HG02870 (cell line): ENCODE measurements around the gene CRYGC.
"Not testable (repeated sequence)": the region's sequence is repeated elsewhere in the genome, so short reads cannot be mapped to it uniquely, and the experiment has no call there.

ENCODE experiments used
- ATAC-seq: cut with Tn5 transposase; IDR thresholded peaks from one replicate; pipeline ENCODE4 v1.9.1; 2021; ENCODE audit warnings: mild to moderate bottlenecking, moderate library complexity; ENCODE audit not compliant: unreplicated experiment

Gene CRYGC

DNA sequence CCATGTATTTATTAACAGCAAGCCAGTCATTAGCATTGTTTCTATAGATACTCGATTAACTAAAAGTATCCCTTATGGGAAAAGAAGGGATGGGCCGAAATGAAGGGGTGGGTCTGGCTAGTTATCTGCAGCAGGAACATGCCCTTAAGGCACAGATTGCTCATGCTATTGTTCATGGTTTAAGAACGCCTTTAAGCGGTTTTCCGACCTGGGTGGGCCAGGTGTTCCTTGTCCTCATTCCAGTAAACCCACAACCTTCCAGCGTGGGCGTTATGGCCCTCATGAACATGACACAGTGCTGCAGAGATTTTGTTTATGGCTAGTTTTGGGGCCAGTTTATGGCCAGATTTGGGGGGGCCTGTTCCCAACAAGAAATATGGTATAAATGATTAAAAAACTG, 8.7 kb upstream of the CRYGC start:
- ATAC-seq, result not testable (repeated sequence)

DNA sequence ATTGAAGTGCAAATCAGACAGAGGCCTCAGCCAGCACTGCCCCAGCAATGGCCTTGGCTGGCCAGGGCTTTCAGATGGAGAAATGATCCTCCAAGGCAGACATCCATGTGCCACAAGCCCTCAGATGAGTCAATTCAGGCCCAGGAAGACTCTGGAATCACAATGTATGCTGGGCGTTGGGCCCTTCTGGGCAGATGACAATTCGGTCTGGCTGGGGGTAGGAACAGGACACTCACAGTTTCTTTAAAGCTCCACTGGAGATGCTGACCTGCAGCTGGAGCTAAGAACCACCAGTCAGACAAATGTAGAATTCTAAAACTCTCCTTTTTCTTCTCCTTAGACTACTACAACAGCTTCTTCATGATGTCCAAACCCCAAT, 7.1 kb upstream of the CRYGC start:
- no peak for ATAC-seq

DNA sequence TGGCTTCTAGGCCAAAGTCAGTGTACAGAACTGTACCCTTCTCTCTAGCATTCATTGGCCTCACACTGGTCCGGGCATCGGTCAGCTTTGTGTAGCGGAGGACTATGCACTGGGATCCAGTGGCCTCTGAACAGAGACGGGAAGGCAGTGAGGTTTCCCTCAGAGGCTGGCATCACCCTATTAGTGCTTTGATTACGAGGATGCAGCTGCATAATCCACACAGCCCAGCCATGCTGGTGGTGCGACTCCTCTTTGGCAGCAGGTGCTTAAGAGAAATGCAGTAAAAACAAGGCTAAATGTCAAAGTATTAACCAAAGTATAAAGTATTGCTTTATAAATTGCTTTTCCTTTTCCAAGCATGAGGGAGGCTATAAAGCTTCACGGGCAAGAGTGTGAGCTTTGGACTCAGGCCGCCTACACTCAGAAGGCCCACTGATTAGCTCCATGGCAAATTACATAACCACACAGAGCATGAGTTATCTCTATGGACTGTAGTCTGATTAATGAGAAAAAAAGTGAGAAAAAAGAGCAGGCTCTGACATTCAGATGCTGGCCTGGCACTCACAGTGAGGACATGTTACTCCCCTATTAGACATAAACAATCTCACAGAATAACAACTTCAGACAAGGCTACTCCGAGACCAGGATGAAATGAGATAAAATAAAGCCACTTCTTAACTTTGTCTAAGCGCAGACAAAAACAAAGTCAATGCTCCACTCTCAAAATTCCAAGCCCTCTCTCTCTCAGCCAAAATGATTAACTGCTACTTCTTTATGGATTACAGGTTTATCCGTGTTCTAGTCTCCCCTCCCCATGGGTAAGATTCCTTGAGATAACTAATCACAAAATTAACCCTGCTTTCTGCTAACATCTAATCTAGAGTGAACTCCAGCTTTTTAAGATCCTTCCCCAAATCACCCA, 6.4 kb upstream of the CRYGC start:
- ATAC-seq, result no peak

DNA sequence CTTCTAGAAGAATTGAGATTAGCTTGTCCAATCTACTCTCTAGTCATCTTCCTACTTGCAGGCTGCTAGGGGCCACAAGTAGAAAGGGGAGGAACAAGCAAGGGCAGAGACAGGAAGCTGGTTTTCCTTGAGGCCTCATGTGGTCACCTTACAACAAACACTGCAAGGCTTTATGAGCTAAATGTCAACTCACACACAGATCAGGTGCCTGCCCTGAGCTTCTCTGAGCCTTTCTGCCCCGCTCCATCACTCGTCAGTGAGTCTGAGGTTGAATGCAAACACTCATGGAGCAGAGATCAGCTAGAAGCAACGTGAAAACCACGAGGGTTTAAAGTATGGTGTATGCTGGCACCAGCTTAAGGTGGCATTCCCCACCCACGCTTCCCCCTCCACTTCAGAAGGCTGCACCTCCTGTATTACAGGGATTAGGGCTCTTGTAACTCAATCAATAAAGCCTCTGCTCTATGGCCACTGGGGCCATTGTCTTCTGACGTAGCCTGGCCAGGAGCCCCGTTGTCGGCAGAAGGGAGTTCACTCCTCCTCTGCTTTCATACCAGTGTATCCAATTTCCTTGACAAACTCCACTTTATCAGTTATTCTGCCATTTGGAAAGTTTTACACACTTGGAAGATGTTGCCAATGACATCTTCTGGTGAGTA, 5.4 kb upstream of the CRYGC start:
- ATAC-seq, result no peak

DNA sequence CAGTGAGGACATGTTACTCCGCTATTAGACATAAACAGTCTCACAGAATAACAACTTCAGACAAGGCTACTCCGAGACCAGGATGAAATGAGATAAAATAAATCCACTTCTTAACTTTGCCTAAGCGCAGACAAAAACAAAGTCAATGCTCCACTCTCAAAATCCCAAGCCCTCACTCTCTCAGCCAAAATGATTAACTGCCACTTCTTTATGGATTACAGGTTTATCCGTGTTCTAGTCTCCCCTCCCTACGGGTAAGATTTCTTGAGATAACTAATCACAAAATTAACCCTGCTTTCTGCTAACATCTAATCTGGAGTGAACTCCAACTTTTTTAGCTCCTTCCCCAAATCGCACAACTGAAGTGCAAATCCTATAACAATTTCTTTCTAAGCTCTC, 1.1 kb upstream of the CRYGC start:
- no peak for ATAC-seq

DNA sequence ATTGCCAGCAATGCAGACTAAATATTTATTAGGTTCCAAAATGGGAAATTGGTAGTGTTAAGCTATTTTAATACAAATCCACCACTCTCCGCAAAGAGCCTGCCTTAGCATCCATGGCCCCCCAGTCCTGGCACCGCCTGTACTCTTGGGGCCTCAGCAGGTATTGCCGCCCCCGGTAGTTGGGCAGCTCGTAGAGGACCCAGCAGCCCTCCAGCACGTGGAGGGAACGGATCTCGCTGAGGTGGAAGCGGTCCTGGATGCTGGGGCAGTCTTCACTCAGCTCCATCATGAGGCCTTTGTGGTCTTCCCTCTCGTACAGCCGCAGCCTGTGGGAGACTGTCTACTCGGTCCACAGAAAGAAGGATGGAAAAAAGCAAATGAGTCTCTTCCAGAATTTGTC, 1.5 kb downstream of the CRYGC start:
- no peak for ATAC-seq

DNA sequence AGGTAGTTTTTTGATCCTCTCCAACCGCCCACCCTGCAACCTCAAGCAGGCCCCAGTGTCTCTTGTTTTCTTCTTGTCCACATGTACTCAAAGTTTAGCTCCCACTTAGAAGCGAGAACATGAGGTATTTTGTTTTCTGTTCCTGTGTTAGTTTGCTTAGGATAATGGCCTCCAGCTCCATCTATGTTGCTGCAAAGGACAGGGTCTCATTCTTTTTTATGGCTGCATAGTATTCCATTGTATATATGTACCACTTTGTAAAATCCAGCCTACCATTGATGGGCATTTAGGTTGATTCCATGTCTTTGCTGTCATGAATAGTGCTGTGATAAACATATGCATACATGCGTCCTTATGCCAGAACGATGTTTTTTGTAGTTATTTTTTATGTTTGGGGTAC, 2.5 kb downstream of the CRYGC start:
- ATAC-seq, result no peak

DNA sequence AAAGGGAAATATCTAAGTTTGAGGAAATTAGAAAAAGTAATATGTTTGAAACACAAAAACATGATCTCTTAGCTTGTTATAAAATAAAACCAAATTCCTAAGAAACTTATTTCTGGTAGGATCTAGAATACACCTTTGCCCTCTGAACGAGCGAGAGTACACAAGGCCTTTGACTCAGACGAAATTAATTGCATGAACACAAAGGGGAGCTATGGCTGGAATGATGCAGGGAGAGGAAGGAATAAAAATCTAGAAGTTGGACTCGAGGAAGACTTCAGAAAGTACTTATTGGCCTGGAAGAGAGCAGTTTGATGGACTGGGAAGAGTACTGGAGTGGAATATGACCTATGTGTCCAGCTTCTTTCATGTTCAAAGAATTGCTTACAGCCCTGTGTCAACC, 4.4 kb downstream of the CRYGC start:
- ATAC-seq, result no peak

DNA sequence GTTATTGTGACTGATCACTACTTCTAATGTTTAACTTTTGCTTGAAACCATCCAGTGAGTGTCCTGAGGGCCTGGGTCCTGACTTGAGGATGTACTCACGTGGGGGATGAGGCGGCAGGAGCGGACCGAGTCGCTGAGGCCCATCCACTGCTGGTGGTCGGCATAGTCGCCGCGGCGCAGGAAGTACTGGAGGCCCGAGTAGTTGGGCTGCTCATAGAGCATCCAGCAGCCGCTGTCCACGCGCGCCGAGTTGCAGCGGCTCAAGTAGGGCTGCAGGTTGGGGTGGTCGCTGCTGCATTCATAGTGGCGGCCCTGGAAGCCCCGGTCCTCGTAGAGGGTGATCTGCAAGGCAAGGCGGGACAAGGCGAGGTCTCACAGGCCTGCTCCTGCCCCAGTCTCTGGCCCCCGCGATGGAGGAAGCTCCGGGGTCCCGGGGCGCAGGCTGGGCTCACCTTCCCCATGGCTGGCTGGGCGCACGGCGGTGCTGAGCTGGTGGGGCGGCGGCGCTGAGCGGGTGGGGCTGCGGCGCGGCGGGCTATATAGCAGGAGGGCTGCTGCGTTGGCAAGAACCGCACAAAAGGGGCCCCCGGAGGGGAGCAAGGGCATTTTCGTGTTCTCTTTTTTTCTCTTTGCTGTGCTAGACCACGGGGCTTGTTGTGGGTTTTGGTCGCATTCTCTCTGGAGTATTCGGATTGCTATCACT, 5.5 kb downstream of the CRYGC start, which contains the start of gene CRYGD:
Gene CRYGD (minus strand): TSS at position 512 of the 703 bp plus-strand sequence. CDS start 51 bp downstream, at position 461.
- ATAC-seq, result not testable (repeated sequence)

DNA sequence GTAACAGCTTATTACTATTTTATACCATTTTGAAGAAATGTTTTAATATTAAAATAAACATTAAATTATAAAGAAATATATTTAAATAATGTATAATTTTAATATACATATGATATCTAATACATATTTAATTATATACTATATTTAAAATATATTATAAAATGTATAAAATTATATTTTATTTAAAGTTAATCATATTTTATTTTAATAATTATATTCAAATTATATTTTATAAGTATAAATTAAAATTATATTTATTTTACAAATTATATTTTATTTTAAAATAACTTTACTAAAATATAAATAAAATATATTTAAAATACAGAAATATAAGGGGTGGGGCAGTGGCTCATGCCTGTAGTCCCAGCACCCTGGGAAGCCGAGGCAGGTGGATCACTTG, 7.4 kb downstream of the CRYGC start:
- ATAC-seq, result no peak

DNA sequence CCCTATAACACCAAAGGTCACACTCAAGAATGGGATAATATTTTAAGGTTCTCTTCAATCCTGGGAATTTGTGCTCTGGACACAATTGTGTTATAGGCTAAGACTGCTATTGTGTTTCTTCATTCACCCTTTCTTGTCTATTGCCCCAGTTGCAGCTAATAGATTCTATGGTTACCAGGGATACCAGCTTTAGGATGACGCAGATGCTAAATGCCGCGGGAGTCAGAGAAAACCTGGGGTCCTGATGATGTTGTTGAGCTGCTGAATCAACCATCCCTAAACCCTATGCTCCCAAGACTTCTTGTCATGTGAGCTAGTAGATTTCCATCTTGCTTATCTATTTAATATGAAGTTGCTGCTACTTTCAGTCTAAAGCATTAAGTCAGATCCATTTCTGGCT, 10.7 kb downstream of the CRYGC start:
- no peak for ATAC-seq

DNA sequence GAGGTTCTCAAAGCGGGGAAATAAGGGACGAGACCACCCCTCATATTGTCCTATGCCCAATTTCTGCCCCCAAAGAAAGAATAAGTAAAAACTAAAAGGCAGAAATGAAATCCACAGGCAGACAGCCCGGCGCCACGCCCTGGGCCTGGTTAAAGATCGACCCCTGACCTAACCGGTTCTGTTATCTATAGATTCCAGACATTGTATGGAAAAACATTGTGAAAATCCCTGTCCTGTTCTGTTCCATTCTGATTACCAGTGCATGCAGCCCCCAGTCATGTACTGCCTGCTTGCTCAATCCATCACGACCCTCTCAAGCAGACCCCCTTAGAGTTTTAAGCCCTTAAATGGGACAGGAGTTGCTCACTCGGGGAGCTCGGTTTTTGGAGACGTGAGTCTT, 12.2 kb downstream of the CRYGC start:
- ATAC-seq, result not testable (repeated sequence)

DNA sequence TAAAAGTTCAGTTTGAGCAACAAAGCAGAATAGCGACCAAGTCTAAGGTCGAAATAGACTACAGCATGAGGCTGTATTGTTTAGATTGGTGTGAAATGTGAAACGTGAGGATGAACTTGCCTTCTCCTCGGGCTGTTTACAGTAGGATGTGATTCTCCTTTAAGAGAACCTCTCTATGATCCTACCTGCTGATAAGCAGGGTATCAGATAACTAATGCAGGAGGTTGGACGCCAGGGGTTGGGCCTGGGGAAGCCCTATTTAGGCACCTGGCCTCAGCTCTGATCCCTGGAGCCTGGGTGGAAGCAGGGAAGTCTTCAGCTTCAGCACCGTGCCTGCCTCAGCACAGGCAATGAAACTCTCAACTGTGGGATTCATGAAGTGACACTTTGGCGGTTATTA, 16.7 kb downstream of the CRYGC start:
- no peak for ATAC-seq

DNA sequence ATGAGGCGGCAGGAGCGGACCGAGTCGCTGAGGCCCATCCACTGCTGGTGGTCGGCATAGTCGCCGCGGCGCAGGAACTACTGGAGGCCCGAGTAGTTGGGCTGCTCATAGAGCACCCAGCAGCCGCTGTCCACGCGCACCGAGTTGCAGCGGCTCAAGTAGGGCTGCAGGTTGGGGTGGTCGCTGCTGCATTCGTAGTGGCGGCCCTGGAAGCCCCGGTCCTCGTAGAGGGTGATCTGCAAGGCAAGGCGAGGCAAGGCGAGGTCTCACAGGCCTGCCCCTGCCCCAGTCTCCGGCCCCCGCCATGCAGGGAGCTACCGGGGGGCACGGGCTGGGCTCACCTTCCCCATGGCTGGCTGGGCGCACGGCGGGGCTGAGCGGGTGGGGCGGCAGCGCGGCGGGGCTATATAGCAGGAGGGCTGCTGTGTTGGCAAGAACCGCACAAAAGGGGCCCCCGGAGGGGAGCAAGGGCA, 17.3 kb downstream of the CRYGC start:
- ATAC-seq, result not testable (repeated sequence)

DNA sequence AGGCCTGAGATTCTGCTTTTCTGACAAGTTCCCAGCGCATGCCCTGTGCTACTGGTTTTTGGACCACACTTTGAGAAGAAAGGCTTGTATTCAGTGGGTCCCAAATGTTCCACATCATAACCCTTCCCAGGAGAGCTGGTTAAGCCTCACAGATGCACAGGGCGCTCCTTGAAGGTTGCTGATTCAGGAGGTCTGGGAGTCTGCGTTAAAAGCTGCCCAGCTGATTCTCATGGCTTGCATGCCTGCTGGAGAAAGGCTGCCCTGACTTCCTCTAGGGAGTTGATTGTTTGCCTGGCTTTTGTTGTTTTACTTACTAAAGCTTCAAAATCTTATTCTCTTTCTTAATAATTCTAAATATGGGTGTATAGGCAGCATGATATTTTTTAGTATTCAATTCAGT, 26.0 kb downstream of the CRYGC start:
- no peak for ATAC-seq

DNA sequence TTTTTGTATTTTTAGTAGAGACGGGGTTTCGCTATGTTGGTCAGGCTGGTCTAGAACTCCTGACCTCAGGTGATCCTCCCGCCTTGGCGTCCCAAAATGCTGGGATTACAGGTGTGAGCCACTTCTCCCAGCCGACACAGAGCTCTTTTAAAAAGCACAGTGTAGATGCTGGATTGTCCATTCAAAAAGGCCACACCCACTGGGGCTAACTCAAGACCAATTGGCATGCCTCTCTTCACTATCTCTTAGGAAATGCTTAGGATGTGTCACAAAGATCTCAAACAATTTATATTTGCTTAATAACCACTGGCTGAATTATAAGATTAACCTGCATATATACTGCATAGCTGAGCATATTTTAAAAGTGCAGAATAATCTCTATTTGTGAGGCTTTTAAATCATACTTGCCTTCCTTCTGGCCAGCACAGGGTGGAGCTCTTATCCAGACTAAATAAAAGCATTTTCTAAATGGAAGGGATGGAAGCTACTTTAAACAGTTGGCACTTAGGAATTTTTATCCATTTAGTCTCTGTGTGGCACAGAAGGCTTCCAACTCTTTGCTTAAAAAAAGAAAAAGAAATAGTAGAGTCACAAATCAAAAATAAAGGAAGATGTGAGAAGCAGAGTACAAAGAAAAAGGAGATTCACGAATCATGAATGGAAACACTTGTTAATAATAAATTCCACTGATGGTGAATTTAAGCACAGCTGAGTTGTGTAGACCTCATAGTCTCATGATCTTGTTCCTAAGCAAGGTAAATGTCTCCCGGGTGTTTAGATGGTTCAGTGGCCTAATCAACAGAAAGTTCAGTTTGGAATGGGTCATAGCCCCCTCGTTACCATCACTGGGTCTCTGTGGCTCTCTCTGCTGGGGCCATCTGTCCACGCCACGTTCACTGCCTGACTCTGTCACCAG, 27.7 kb downstream of the CRYGC start:
- no peak for ATAC-seq

DNA sequence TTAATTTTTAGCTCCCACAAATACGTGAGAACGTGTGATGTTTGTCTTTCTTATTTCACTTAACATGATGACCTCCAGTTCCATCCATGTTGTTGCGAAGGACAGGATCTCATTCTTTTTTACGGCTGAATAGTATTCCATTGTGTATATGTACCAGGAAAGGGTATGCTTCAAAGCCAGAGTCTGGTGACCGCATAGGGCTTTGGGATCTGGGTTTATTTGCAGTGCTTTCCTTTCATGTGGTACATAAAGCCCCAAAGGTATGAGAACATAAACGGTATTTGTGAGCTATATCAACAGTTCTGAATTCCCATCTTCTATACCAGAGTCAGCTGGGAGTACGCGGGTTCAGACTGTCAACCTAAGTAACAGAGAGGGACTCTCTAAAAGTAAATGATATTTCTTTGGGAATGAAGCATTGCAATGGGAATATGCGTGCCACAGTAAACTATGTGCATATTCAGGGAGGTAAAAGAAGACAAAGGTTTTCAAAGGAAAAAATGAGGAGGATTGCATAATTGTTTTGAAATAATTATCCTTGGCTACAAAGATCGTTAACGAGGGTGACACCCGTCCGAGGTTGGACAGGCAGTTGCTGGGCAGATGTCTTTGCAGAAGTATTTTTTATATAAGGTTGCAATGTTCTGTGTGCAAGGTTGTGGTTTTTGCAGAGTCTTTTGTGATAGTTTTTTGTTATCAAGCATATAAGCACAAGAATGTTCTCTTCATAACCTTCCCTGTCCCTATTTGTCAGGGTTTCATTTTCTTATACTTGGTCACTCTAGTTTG, 29.8 kb downstream of the CRYGC start:
- ATAC-seq, result no peak

DNA sequence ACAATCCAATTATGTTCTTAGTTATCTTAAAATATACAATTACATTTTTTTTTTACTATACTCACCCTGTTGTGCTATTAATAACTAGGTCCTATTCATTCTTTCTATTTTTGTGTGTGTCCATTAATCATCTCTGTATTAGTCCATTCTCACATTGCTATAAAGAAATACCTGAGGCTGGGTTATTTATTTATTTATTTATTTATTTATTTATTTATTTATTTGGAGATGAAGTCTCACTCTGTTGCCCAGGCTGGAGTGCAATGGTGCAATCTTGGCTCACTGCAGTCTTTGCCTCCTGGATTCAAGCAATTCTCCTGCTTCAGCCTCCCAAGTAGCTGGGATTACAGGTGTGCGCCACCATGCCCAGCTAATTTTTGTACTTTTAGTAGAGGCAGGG, 30.9 kb downstream of the CRYGC start:
- ATAC-seq, result not testable (repeated sequence)

DNA sequence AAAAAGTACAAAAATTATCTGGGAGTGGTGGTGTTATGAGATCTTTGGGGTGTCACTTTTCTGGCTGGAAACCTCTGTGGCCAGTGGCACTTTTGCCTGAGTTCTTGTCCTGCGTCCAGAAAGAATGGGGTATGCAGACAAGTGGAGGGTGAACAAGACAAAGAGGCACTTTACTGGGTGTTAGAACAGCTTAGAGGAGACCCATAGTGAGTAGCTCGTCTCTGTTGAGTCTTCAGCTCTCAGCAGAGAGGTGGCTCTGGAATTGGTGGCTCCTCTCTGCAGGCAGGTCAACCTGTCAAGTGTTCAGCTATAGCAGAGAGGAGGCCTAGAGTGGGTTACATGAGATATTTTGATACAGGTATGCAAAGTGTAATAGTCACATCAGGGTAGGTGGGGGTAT, 31.4 kb downstream of the CRYGC start:
- ATAC-seq, result no peak

DNA sequence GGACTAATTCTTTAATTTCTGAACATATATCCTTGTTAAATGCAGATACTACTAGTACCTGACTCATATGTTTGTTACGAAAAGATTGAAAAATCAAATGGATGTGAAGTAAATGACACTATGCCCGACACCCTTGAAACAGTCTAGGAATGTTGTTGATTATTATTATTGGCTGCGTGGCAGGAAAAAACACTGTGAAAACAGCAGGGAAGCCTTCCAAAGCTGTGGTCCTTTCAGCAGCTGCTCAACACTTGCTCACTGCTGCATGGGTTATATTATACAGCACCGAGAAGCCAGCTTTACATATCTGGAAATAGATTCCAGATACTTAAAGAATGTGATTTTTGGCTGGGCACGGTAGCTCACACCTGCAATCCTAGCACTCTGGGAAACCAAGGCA, 31.8 kb downstream of the CRYGC start:
- ATAC-seq, result no peak
